ENCODE results near the gene CCDC83.

Gene CCDC83

DNA sequence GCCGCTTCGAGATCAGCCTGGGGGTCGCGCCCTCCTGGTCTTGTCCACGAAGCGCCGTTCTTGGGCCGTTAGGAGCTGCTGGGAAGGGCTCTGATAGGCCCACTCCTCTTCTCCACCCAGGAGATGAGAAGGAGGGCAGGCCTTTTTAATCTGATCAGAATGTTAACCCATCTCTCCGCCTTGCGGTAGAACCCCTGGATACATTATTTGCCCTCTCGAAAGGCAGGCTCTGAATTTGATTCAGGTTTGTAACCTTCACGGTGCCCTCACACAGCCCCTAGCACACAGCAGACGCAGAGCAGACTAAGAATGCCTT lies at the start of gene CCDC83:
Gene CCDC83 (plus strand): TSS at position 43 of the 316 bp plus-strand sequence. CDS start 9,741 bp downstream, outside the sequence.
- DNase-seq = no peak
- Mint-ChIP-seq H3K4me1 (peaks cover 16% of the 10 kb centered on the region), H3K27me3 (ENCODE audit: low read depth, poor library complexity) (peaks cover 3% of the 10 kb centered on the region), H3K4me3 (peak within 1 kb of the TSS; percentile 80), H3K36me3 (ENCODE audit: low read depth) (peaks cover 26% of the 10 kb centered on the region), H3K27ac (peak within 1 kb of the TSS; percentile 74), H3K9me3 (peaks cover 45% of the 10 kb centered on the region)
- TF ChIP-seq CTCF (IDR thresholded peaks at IDR 0.05) = no peak

DNA sequence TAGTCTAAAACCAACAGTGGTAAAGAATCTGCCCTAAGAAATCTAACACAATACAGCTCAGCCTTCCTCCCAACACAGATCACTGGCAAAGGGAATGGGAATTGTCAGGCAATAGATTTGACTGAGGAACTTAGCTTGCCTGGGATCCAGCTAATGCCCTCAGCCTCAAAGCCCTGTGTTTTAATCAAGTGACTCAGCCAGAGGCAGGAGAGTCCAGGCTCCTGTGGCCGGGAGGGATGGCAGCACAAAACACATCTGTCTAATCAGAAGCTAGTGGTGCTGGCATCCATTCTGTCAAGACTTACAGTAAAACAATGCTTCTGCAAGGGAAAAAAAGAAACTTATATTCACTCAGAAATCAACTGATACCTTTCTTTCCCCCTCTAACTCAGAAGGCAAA lies 49.8 kb upstream of the CCDC83 start:
- H3K4me1 Mint-ChIP-seq = peaks cover 18% of the 10 kb centered on the region
- no peak for DNase-seq
- no peaks in the 10 kb centered on the region for H3K9me3 Mint-ChIP-seq
- no peak overlapping the region for H3K4me3 Mint-ChIP-seq
- TF ChIP-seq CTCF (IDR thresholded peaks at IDR 0.05) = no peak
- no peak overlapping the region for H3K27ac Mint-ChIP-seq
- peaks cover 32% of the 10 kb centered on the region for H3K27me3 Mint-ChIP-seq (ENCODE audit: low read depth, poor library complexity)
- H3K36me3 Mint-ChIP-seq (ENCODE audit: low read depth) = no peaks in the 10 kb centered on the region

GRCh38 chr11:85806016-85806415 lies 49.2 kb upstream of the CCDC83 start:
- DNase-seq = no peak

DNA sequence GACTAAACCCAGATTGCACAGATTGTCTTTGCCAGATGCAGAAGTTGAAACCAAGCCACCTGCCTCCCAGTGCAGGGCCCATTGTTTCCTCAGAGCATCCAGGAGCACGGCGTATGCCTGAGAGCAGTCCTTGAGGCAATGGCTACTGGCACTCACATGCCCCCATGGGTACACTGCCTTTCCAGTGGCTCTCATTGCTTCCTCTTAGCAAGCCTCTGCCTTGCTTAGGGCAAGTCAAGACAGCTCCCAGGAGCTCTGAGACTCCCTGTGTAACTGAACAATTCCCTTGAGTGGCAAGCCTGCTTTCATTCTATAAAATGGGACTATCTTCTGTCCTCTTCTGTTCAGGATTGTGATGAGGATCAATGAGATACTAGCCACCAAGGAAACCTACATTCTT lies 48.3 kb upstream of the CCDC83 start:
- H3K4me1 Mint-ChIP-seq = peaks cover 25% of the 10 kb centered on the region
- no peak overlapping the region for H3K27ac Mint-ChIP-seq
- no peak overlapping the region for H3K4me3 Mint-ChIP-seq
- no peaks in the 10 kb centered on the region for H3K9me3 Mint-ChIP-seq
- no peaks in the 10 kb centered on the region for H3K36me3 Mint-ChIP-seq (ENCODE audit: low read depth)
- H3K27me3 Mint-ChIP-seq (ENCODE audit: low read depth, poor library complexity) = peaks cover 38% of the 10 kb centered on the region
- DNase-seq = no peak
- TF ChIP-seq CTCF (IDR thresholded peaks at IDR 0.05) = no peak

More at GRCh38 chr11:85806016-85806415, 49.2 kb upstream of the CCDC83 start:
- no peaks in the 10 kb centered on the region for H3K9me3 Mint-ChIP-seq
- peaks cover 32% of the 10 kb centered on the region for H3K27me3 Mint-ChIP-seq (ENCODE audit: low read depth, poor library complexity)
- H3K27ac Mint-ChIP-seq = no peak overlapping the region
- H3K36me3 Mint-ChIP-seq (ENCODE audit: low read depth) = no peaks in the 10 kb centered on the region
- TF ChIP-seq CTCF (IDR thresholded peaks at IDR 0.05) = no peak
- H3K4me3 Mint-ChIP-seq = no peak overlapping the region
- peaks cover 20% of the 10 kb centered on the region for H3K4me1 Mint-ChIP-seq

DNA sequence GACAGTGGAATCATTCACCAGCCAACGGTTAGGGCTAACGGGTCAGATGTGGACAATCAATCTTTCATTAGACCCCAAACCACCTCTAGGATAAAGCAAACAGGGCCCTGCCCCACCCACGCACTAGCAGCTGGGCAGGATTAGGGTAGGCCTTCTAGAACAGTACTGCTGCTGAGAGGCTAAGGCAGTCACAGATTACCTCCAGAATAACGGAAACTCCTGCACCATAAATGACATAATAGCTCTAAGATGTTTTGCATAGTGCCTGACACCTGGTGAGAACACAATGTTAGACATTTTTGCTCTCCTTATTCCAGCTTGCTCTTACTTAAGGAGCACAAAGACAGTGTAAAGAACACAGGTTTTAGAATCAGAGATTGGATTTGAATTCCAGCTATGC lies 46.0 kb upstream of the CCDC83 start:
- no peak for DNase-seq
- Mint-ChIP-seq H3K4me1 (peaks cover 25% of the 10 kb centered on the region), H3K36me3 (ENCODE audit: low read depth) (no peaks in the 10 kb centered on the region), H3K9me3 (no peaks in the 10 kb centered on the region), H3K4me3 (no peak overlapping the region), H3K27ac (no peak overlapping the region), H3K27me3 (ENCODE audit: low read depth, poor library complexity) (peaks cover 58% of the 10 kb centered on the region)
- TF ChIP-seq CTCF (IDR thresholded peaks at IDR 0.05) = no peak

DNA sequence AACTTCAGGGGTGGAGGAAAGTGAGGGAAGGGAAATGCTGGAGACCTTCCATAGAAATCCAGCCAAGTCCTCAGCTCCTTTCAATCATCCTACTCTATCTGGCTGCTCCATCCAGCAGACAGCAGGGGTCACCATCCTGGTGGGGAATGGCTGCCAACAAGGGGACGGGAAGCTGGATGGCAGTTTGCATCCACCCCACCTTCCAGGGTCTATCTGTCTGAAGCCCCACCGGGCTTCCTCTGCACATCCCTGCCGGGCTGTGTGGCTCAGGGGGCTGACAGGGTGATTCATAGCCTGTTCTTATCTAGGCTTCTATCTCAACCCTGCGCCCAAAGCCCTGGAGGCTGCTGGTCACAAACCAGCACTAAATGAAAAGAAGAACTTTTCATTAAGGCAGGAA lies 45.3 kb upstream of the CCDC83 start:
- Mint-ChIP-seq H3K9me3 (no peaks in the 10 kb centered on the region), H3K4me3 (peak overlapping the region; percentile 81), H3K27me3 (ENCODE audit: low read depth, poor library complexity) (peaks cover 63% of the 10 kb centered on the region), H3K4me1 (peaks cover 25% of the 10 kb centered on the region), H3K27ac (no peak overlapping the region), H3K36me3 (ENCODE audit: low read depth) (no peaks in the 10 kb centered on the region)
- no peak for TF ChIP-seq CTCF (IDR thresholded peaks at IDR 0.05)
- peak; percentile 33 for DNase-seq

All from nephron progenitor cell (in vitro differentiated cells).